Lower leg skin (tissue), 3 donors: Measurements from ENCODE around the gene ACTN3.

Experiments used
- POLR2A ChIP-seq, 2 donors: fragments of 450-650 bp; IDR thresholded peaks; one replicate each; pipeline ENCODE4 v1.6.1; 2016 to 2017; ENCODE audit warnings: antibody characterized with exemption in 2 of 2, mild to moderate bottlenecking in 1 of 2, moderate library complexity in 1 of 2
- TF ChIP-seq, protein P1 (sequence below), 3 donors: fragments of 450-650 bp; IDR thresholded peaks; one replicate each; pipeline ENCODE4 v1.5.1; 2016; ENCODE audit warnings: antibody characterized with exemption in 3 of 3, mild to moderate bottlenecking in 3 of 3, moderate library complexity in 2 of 3

DNA sequence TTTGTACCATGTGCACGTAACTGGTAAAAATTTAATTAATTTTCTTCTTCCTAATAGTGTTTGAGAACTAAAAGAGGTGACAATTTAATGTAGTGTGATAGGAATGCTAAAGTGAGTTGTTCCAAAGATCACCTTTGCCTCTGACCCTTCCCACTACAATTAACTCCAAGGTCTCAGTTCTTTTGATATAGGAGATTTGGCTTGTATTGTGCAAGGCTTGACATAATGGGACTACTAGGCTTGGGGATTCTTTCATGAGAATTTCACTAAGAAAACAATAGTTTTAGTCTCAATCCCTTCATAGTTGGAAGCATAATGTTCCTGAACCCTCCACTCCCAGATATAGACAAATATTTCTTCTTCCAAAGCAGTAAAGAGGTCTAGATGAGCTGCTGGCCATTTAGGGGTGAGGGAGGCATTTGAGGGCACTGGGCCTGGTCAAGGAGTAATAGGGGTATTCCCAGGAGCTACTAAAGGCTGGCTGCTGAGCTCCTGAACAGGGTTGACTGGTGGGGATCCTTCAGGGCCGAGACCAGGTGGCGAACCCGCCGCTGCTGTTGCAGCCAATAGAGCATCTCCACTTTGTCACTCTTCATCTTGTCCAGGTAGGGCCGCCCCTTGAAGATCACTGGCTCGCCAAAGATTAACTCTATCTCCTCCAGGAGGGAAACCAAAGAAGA is 43.4 kb downstream of the ACTN3 start:
- TF ChIP-seq, protein P1, sequence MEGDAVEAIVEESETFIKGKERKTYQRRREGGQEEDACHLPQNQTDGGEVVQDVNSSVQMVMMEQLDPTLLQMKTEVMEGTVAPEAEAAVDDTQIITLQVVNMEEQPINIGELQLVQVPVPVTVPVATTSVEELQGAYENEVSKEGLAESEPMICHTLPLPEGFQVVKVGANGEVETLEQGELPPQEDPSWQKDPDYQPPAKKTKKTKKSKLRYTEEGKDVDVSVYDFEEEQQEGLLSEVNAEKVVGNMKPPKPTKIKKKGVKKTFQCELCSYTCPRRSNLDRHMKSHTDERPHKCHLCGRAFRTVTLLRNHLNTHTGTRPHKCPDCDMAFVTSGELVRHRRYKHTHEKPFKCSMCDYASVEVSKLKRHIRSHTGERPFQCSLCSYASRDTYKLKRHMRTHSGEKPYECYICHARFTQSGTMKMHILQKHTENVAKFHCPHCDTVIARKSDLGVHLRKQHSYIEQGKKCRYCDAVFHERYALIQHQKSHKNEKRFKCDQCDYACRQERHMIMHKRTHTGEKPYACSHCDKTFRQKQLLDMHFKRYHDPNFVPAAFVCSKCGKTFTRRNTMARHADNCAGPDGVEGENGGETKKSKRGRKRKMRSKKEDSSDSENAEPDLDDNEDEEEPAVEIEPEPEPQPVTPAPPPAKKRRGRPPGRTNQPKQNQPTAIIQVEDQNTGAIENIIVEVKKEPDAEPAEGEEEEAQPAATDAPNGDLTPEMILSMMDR (IDR thresholded peaks at IDR 0.05): no peak
- no peak for TF ChIP-seq POLR2A (IDR thresholded peaks at IDR 0.05)
